DND-41 (cell line): Measurements from ENCODE around the gene SMG6.

Experiments used
- ATAC-seq: fragments of 200-7000 bp; cut with Tn5 transposase; 3 replicates; pipeline ENCODE4 v1.9.1; 2021; ENCODE audit warnings: low read depth; ENCODE audit not compliant: insufficient read depth
- DNase-seq: peaks from one replicate; pipeline ENCODE4 v3.0.0-alpha.2; 2020
- H2AFZ ChIP-seq: 2 replicates; pipeline ENCODE4 v1.6.0; 2012; ENCODE audit warnings: low read depth, low read length
- H3K27ac ChIP-seq: 2 replicates; pipeline ENCODE4 v1.5.1; 2012; ENCODE audit warnings: low read length, inconsistent platforms
- H3K27me3 ChIP-seq: fragments of 200-600 bp; sonication (generic); 2 replicates; pipeline ENCODE4 v1.6.0; 2012; ENCODE audit warnings: low read length, mild to moderate bottlenecking, inconsistent platforms; ENCODE audit not compliant: insufficient read depth, poor library complexity
- H3K36me3 ChIP-seq: 2 replicates; pipeline ENCODE4 v1.5.1; 2012; ENCODE audit warnings: low read length, inconsistent platforms; ENCODE audit not compliant: insufficient read depth
- H3K4me1 ChIP-seq: 2 replicates; pipeline ENCODE4 v1.5.1; 2012; ENCODE audit warnings: mild to moderate bottlenecking, low read length; ENCODE audit not compliant: insufficient read depth
- H3K4me2 ChIP-seq: 2 replicates; pipeline ENCODE4 v1.6.0; 2012; ENCODE audit warnings: mild to moderate bottlenecking, moderate library complexity, low read length, inconsistent platforms; ENCODE audit not compliant: insufficient read depth
- H3K4me3 ChIP-seq, 2 experiments: fragments of 200-600 bp in 1 of 2; shearing (Covaris generic) in 1 of 2; 2 replicates each; pipeline ENCODE4 v1.5.1; 2012 to 2016; ENCODE audit warnings: inconsistent platforms in 2 of 2, low read length in 2 of 2, mild to moderate bottlenecking in 2 of 2, low read depth in 1 of 2, moderate library complexity in 1 of 2
- H3K79me2 ChIP-seq: 2 replicates; pipeline ENCODE4 v1.6.0; 2012; ENCODE audit warnings: low read length, inconsistent platforms; ENCODE audit not compliant: insufficient read depth
- H3K9ac ChIP-seq: 2 replicates; pipeline ENCODE4 v1.6.0; 2012; ENCODE audit warnings: low read depth, mild to moderate bottlenecking, inconsistent platforms, low read length, moderate library complexity
- H3K9me3 ChIP-seq: 2 replicates; pipeline ENCODE4 v1.5.1; 2012; ENCODE audit warnings: low read length, moderate library complexity, mild to moderate bottlenecking, inconsistent platforms; ENCODE audit not compliant: insufficient read depth, severe bottlenecking
- H4K20me1 ChIP-seq: 2 replicates; pipeline ENCODE4 v1.6.0; 2012; ENCODE audit warnings: low read length; ENCODE audit not compliant: insufficient read depth
- CTCF ChIP-seq: IDR thresholded peaks from 2 replicates; pipeline ENCODE4 v1.5.1; 2012; ENCODE audit warnings: borderline replicate concordance, low read length, moderate library complexity, mild to moderate bottlenecking; ENCODE audit not compliant: poor library complexity, severe bottlenecking; ENCODE audit errors: extremely low read depth
- EZH2 ChIP-seq: IDR thresholded peaks from 3 replicates; pipeline ENCODE4 v1.6.1; 2012; ENCODE audit warnings: borderline replicate concordance, low read depth, mild to moderate bottlenecking, moderate library complexity, low read length, inconsistent platforms; ENCODE audit not compliant: severe bottlenecking

The SMG6 gene

DNA sequence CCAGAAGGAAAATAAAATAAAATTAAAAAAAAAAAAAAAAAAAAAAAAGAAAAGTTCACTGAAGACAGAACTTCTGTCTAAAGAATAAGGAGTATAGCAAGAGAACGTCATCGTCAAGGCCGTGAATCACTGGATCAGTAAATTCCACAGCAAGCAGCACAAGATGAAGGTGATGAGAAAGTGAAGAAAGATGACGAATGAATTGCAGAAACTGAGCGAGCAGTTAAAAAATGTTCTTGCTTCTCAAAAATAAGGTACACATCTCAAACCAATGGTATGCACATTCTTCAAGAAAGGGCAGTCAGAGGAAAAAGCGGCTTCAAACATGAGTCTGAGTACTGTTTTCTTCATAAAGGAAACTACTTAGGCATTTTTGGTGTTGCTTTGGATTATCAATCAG, 104.7 kb downstream of the SMG6 start:
- H3K4me1 ChIP-seq: peaks cover 26% of the 10 kb centered on the region
- no peaks in the 10 kb centered on the region; the same call in 1 of the 2 replicates for H4K20me1 ChIP-seq
- H3K27ac ChIP-seq: no peak overlapping the region
- no peak overlapping the region for H2AFZ ChIP-seq
- H3K79me2 ChIP-seq: peaks cover 5% of the 10 kb centered on the region; the same call in 1 of the 2 replicates
- TF ChIP-seq CTCF: no peak
- DNase-seq (no peak), ATAC-seq (no peak)
- H3K4me3 ChIP-seq: no peak overlapping the region
- no peaks in the 10 kb centered on the region for H3K9me3 ChIP-seq
- H3K4me2 ChIP-seq: no peak overlapping the region
- peaks cover 27% of the 10 kb centered on the region for H3K36me3 ChIP-seq
- H3K27me3 ChIP-seq: no peaks in the 10 kb centered on the region
- no peak overlapping the region for H3K9ac ChIP-seq

GRCh38 chr17:2197271-2197670, 106.3 kb downstream of the SMG6 start:
- DNase-seq: no peak
- Histone ChIP-seq H3K27me3 (no peaks in the 10 kb centered on the region), H4K20me1 (0 out of 2 replicates have a peak, but pooled peaks cover 2% of the 10 kb centered on the region), H3K4me1 (peaks cover 30% of the 10 kb centered on the region), H3K79me2 (peaks cover 5% of the 10 kb centered on the region; the same call in 1 of the 2 replicates), H3K4me3 (no peak overlapping the region), H3K36me3 (peaks cover 23% of the 10 kb centered on the region), H3K9me3 (no peaks in the 10 kb centered on the region), H3K27ac (no peak overlapping the region), H3K9ac (no peak overlapping the region), H2AFZ (no peak overlapping the region), H3K4me2 (no peak overlapping the region)
- no peak for TF ChIP-seq EZH2
- no peak for TF ChIP-seq CTCF
- ATAC-seq: no peak

DNA sequence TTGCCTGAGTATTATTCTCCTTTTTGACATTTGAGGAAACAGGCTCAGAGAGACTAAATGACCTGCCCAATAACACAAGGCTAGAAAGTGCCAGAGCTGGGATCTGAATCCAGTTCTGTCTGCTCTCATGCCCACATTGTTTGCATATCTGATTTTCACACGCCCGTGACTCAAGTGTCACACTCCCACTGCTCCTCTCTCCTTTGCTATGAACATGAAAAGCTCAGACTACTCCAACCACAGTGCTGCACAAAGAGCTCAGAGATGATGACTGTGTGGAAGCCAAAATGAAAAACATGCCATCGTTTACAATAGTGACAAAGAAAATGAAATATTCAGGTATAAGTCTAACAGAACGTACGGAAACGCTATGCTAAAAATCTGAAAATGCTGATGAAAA, 107.9 kb downstream of the SMG6 start:
- H3K4me3 ChIP-seq: no peak overlapping the region
- peaks cover 26% of the 10 kb centered on the region for H3K36me3 ChIP-seq
- ATAC-seq: no peak
- TF ChIP-seq CTCF (no peak), EZH2 (no peak)
- H3K27ac ChIP-seq: peak overlapping the region; percentile 27; the same call in 1 of the 2 replicates
- H4K20me1 ChIP-seq: peaks cover 12% of the 10 kb centered on the region; the same call in 1 of the 2 replicates
- no peak overlapping the region for H3K9ac ChIP-seq
- H3K4me2 ChIP-seq: no peak overlapping the region
- DNase-seq: no peak
- no peaks in the 10 kb centered on the region for H3K27me3 ChIP-seq
- peaks cover 11% of the 10 kb centered on the region for H3K79me2 ChIP-seq
- H3K9me3 ChIP-seq: no peaks in the 10 kb centered on the region
- H3K4me1 ChIP-seq: peaks cover 41% of the 10 kb centered on the region
- H2AFZ ChIP-seq: no peak overlapping the region

DNA sequence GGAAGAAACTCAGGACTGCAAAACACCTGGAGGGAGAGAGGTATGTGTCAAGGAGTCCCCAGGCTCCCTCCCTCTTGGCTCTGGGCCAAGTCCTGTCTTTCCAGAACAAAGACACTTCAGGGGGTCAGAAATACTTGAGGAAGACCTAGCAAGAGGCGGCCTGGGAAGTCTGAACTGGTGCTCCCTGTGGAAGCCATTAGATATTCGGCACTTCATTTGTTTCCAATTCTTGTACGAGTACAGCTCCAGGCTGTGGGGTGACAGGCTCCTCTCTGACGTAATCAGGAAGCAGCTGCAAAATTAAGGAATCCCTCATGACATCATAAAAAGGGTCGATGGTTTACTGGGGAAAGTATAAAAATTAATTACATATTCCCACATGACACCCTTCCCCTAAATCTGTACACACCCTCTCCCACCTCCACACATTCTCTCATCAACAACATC, 108.7 kb downstream of the SMG6 start:
- Histone ChIP-seq H3K9ac (no peak overlapping the region), H3K27ac (peak overlapping the region; percentile 84), H3K79me2 (peaks cover 14% of the 10 kb centered on the region), H3K27me3 (no peaks in the 10 kb centered on the region), H3K4me2 (no peak overlapping the region), H2AFZ (no peak overlapping the region), H3K4me3 (no peak overlapping the region), H3K4me1 (peaks cover 44% of the 10 kb centered on the region), H3K9me3 (no peaks in the 10 kb centered on the region), H3K36me3 (peaks cover 29% of the 10 kb centered on the region), H4K20me1 (peaks cover 15% of the 10 kb centered on the region; the same call in 1 of the 2 replicates)
- ATAC-seq (no peak), DNase-seq (no peak)
- TF ChIP-seq CTCF: no peak
- no peak for TF ChIP-seq EZH2
